Measurements from ENCODE around the gene APOA4.

Gene APOA4

DNA sequence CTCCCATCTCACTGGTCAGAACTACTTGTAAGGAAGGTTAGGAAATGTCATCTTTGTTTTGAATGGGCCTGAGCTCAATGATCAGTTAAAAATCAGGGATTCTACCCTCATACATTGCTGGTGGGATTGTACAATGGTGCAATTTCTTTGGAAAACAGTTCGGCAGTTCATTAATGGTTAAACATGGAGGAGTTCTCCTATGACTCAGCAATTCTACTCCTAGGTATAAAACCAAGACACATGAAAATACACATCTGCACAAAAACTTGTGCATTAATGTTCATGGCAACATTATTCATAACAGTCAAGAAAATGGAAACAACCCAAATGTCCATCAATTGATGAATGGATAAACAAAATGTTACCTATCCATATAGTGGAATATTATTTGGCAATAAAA is 26.6 kb downstream of the APOA4 start:
- DNase-seq, result no peak

DNA sequence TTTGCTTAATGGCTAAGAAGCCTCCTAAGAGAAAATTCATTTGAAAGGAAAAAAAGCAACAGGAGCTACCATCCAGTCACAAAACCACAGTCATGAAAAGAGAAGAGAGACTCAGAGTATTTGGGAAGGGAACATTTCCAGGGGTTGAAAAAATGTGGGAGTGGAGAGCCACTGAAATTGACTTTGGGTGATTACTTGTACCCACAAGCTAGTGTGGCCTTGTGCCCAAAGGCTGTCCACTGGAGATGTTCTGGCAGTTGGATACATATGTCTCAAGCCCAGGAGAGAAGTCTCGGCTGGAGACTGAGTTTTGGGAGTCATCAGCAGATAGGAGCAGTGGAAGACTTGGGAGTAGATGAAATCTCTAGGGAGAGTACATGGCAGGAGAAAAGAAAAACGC is 28.3 kb downstream of the APOA4 start:
- DNase-seq, result no peak

DNA sequence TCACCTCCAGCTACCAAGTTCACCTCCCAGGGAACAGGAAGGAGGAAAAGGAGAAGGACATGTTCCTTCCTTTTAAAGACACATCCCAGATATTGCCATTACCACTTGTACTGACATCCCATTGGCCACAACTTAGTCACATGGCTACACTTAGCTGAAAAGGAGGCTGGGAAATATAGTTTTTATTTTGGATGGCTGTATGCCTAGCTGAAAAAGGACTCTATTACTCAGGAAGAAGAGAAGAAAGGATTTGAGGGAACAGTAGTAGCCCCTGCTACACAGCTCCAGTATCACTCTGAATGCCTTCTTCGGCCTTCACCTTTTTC is 29.4 kb downstream of the APOA4 start:
- DNase-seq, result no peak

DNA sequence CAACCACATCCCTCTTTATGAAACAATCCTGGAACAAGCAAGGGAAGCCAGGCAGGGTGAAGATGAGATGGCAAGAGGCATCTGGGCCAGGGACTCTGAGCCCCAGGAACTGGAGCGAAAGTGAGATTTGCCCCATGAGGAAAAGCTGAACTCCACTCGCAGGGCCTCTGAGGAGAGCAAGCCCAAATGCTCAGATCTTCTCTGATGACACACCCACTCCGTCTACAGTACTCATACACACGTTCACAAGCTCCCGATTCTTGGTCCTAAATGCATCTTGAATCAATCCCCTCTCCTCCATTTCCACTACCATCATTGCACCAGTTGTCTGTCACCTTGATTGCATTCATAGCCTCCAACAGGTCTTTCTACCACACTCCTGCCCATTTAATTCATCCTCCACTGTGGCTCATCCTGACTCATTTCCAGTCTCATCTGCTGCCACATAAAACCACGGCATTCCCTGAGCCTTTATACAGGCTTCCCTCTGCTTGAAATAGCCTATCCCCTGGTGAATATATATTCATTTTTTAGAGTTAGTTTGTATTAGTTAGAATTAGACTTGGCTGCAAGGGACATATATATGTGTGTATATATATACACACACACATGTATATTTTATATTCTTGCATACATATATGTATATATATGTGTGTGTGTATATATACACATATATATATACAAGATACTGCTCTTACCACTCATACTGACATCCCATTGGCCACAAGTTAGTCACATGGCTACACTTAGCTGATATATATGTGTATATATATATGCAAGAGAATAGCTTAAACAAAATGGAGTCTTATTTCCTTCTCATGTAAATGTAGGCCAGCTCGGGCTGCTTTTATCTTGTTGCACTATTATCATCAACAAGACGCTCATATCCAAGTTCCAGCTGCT is 30.0 kb downstream of the APOA4 start:
- DNase-seq, result no peak

DNA sequence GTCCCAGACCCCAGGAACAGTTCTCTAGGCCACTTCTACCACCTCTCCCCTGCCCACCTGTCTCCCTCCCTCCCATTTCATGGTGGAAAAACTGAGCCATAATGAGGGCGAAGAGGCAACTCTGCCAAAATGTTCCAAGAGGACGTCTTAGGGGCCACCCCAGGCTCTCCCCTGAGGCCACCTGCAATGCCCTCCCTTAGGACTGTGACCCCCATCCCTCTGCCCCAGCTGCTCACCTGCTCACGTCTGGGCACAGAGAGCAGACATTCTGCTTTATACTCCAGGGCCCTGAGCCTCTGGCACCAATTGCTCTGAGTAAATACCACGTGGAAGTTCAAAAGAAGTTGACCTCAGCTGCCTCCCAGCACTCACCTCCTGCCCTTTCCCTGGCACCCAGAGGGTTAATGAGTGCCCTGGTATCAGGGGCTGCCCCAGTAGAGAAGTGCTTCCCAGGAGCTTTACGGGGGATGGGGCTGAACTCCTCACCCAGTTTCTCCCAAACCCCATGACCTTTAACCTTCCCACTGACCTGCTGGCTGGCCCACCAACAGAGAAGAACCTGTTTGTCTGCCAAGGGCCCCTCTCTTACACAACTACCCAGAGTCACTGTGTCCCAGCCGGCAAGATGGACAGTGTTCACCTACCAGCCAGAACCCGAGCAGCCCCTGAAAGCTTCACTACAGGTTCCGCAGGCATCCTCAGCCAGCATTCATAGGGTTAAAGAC is 30.8 kb downstream of the APOA4 start:
- DNase-seq, result no peak

DNA sequence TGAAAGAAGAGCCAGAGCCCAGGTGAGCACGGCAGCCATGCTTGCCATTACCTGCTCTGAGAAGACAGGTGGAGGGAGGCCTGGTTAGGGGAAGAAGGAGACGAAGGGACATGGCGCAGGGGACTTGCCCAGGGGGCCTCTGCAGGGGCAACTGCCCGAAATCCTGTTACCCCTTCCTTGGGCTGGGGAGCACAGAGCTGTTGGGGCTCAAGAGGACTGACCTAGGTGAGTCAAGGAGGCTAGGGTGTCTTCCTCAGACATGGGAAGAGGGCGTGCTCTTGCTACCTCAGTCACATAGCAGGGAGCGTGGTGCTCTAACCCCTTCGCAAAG is 31.3 kb downstream of the APOA4 start, which contains the start of gene APOA5:
Gene APOA5 (minus strand): TSS at position 67 of the 331 bp plus-strand sequence. CDS start 19 bp downstream, at position 48.
- no peak for DNase-seq

DNA sequence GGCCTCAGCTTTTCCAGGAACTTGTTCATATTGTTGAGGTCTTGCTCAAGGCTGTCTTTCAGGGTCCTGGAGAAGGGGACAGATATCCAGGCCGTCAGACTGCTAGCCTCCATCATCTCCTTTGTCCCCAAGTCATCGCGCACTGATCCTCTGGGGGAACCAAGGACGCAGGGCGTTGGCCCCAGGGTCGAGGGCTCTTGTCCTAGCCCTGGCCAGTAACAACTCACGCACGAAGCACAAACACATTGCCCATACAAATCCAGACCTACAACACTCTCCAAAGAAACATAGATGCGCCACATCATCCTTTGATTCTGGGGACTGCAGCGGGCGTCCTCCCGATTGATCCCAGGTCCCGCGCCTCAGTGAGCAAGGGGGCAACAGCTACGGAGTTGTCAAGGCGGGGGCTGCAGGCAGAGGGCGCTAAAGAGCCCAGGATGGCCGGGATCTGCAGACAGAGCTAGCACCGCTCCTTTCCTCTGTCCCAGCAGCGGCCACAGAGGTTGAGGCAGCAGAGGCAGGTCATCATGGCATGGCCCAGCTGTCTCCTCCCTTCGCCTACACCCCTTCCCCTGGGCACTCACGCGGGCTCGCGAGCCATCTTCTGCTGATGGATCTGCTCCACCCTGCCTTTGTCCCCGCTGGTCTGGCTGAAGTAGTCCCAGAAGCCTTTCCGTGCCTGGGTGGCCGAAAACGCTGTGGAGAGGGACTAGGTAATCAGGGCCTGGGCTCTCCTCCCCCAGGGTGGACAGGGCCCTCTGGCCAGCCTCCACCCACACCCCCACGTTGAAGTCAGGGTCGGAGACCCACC is 31.9 kb downstream of the APOA4 start:
- DNase-seq, result peak; percentile 72 to 85 (median 78)

DNA sequence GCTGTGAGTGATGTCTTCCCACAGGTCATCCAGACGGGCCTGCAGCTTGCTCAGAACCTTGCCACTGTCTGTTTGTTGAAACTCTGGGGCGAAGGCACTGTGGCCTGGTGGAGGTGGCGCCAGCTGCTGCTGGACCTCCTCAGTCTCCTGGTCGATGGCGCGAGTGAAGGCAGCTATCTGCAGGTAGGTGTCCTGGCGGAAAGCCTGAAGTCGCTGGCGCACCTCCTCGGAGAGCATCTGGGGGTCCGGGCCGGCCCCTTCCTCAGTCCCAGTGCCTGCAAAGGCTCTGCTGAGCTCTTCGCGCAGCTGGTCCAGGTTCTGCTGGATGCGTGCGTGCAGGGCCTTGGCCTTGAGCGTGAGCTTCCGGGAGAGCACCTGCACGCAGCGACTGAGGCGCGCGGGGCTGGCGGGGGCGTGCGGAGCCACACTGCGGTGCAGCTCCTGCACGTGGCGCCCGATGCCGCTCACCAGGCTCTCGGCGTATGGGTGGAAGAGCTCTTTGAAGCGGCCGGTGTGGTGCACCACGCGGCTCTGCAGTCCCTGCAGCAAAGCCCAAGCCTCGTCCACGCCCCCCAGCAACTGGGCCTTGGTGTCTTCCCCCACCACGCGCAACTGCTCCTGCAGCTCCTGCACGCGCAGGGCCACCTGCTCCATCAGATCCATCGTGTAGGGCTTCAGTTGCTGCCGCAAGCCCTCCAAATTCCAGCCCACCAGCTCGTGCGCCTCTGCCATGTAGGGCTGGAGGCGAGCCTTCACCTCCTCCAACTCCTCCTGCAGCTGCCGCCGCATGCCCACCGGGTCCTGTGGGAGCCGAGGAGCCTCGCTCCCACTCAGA is 32.7 kb downstream of the APOA4 start:
- no peak for DNase-seq

DNA sequence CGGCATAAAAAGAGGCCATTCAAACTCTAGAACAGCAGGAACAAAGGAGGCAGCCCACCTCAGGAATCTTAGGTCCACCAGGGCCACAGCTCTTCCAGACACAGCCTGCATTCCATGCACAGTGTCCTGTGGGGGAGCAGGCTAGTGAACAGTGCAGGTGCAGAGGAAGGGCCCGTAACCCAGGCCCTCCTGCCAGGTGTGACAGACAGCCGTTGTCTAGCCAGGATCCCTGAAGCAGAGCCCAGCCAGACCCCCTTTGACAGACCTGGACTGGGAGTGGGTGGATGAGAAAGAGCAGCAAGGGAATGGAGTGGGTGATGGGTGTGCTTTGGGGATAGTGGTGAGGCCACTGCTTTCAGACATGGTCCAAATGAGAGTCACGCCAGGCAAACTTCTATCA is 34.1 kb downstream of the APOA4 start:
- no peak for DNase-seq

DNA sequence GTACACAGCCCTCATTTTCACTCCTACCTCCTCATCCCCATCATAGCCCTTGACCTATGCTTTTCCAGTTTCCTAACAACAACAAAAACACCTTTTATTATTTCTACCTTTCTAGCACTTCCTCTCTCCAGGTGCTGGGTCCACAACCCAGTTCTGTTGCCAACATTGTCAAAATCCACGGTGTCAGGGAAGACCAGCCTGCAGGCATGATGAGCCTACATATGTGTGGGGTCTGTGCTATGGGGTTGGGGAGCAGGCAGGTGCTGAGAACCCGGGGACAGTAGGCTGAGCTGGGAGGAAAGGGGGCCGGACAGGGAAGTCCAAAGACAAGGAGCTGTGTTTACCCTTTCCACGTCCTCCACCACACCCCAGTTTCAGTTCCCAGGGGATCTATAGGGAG is 34.6 kb downstream of the APOA4 start:
- no peak for DNase-seq

DNA sequence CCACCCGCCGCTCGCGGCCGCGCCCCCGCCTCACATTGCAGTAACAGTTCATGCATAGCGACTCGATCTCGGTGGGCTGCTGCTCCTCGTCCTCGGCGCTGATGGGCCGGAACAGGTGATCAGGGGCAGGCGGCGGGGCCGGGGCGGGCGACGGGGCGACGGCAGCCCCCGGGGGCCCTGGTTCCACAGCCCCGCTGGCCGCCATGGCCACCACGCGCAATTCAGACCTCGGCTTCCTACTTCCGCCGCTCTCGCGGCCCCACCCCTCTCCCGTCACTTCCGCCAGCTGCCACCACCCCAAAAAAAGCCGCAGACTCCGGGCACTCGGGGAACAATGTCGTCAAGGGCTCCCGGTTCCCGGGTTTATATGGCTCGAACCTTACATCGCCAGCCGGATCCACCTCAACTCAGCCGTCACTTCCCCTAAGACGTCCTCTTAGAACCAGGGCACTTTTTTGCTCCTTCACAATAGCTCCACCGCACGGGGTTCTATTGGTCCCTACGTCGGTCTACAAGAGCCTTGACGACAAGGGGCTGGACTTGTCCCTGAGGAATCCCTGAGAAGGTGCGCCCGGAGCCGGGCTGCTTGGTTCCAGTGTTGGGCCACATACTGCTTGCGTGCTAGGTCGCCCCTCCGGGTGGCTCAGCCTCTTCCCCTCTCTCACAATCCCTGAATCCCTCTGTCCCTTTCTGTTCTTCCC is 35.2 kb downstream of the APOA4 start, which contains the start of gene ZPR1:
Gene ZPR1 (minus strand): TSS at position 238 of the 701 bp plus-strand sequence. CDS start 33 bp downstream, at position 205.
- peak; percentile 83 to 91 (median 86) for DNase-seq

DNA sequence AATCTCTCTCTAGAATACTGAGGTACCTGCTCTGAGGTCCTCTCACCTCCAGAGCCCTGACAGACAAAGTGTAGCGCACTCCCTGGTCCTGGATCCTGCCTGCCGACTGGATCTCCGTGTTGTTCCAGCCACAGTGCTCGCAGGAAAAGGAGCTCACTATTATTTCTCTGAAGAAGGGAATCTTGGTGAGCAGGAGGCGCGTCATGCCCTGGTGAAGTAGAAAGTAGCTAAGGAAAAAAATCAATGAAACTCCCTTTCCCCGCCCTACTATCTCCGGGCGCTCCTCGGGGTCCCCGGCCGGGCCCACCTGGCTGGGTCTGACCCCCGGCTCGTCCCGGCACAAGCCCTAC is 35.7 kb downstream of the APOA4 start:
- DNase-seq, result peak; percentile 33 to 40 (median 34)

DNA sequence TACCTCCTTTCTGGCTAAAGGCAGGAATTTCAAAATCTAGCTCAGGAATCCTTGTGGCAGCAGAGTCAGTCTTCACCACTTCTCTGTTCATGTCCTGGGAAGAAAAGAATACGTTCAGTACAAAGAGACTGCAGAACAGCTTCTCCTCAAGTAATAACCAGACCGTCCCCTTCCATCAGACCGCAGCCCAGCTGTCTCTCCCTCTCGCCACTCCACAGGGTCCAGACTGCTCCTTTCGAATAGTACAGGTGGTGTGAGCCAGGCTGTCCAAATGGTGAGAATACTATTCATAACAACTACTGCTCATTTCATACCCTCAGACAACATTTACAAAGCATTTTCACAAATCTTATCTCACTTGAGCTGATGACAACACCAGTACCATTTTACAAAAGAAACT is 36.1 kb downstream of the APOA4 start:
- no peak for DNase-seq

DNA sequence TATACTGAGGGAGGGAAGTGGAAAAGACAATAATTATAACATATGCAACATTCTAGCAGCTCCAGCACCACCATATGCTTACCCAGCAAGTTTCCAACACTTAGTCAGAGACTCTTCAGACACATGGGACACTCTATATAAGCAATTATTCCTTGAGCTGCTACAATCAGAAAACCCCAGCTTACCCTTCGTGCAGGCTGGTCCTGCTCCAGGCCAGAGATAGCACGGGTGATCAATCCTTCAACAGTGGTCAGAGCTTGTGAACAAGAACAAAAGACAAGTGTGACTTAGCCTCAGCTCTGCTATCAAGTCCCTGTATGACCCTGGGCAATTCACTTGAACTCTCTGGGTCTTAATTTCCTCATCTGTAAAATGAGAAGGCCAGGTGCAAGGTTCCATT is 36.8 kb downstream of the APOA4 start:
- DNase-seq, result peak in 2 of 3 donors; percentile 51 to 53

DNA sequence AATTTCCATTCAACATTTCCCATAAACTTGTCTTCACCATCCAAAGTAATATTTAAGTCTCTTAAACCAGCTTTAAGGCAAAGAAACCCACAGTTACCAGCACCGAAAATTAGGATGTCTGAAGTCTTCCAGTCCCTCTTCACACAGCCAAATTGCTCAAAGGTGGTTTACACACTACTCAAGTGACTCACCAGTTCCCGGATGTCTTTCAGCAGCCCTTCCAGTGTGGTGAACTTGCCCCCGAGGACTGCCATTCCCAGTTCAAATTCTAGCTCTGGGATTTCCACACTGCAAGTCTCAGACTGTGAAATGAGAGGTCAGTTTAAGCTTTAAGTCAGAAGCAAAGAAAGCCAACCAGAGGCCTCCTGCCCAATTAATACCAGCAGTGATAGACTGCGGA is 40.4 kb downstream of the APOA4 start:
- peak in 1 of 3 donors; percentile 12 for DNase-seq

DNA sequence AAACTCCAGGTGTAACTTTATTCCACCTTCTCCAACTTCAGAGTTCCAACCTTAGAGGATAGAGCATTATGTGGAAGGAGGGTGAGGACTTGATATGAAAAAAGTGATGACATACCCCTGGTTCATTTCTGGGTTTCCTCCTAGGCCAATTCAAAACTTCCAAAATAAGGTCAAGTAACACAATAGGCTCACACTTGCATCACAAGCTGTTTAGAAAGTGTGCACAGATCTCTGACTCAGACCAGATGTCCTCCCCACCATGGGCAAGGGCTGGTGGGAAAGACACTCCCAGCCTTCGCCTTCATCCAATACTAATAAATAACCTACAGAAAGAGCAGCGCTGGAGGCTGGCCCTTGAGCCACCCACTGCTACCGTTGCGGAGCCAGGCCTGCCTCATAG is 44.5 kb downstream of the APOA4 start:
- DNase-seq, result no peak

DNA sequence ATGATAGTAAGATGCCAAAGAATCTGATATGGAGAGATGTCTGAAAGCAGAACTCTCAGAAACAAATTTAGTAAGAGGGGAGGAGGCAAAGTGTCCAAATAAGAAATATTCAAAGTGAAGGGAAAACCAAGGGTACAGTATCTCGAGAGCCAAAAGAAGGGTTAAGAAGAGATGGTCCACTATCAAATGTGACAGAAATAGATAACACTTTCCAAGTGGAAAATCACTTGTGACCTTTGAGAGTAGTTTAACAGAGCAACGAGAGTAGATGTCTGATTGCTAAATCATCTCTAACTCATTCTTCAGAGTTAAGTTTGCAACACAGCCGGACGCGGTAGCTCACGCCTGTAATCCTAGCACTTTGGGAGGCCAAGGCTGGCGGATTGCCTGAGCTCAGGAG is 46.0 kb downstream of the APOA4 start:
- DNase-seq, result no peak

DNA sequence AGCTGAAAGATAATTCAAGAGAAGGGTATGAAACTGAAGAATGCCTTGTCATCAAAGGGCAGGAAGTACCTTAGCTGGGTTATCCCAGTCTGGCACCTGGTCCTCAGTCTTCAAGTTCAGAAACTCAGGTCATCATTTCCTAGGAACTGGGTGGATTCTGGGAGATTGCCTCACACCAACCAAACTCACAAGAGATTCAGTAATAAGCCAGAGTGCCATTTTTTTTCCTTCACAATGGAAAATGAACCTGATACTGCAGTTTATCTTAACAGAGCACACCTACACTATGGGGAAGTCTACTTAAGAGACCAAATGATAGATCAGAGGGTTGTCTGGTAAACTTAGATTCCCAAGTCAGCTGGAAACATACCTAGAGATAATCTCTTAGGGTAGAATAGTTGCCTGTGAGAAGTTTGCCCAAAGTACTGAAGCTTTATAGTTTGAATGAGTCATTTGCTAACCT is 46.6 kb downstream of the APOA4 start:
- no peak for DNase-seq

DNA sequence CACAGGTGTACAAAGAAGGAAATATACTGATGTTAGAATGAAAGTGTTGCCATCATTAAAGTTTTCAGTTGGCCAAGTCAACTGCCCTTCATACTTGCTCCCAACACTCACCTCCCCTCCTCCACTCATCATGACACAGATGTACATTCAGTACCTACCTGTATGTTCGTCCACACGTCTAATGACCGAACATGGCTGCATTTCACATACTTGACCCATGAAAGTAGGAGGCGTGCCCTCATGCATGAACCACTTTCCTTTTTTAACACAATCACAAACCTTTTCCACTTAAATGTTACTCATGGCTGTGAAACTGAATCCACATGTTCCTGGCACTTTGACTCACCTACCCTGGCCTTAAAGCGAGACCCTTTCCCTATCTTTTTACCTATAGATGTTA is 47.1 kb downstream of the APOA4 start:
- no peak for DNase-seq

DNA sequence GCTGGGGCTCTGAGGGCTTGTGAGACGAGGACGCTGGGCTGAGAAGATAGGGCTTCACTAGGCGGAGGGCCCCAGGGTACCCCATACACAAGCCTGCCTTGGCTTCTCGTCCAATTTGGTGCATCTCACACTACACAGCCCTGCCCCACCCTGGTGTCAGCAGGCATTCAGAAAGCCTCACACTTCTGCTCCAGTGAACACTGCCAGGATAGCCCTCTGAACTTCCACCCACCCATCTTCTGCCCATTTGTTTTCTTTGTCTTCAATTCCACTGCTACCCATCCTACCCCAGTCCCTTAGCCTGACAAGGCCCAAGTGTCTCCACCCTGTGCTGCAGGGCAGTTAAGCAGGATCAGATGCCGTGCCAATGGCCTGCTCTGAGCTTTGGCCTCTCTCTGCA is 48.4 kb downstream of the APOA4 start:
- DNase-seq, result no peak

DNA sequence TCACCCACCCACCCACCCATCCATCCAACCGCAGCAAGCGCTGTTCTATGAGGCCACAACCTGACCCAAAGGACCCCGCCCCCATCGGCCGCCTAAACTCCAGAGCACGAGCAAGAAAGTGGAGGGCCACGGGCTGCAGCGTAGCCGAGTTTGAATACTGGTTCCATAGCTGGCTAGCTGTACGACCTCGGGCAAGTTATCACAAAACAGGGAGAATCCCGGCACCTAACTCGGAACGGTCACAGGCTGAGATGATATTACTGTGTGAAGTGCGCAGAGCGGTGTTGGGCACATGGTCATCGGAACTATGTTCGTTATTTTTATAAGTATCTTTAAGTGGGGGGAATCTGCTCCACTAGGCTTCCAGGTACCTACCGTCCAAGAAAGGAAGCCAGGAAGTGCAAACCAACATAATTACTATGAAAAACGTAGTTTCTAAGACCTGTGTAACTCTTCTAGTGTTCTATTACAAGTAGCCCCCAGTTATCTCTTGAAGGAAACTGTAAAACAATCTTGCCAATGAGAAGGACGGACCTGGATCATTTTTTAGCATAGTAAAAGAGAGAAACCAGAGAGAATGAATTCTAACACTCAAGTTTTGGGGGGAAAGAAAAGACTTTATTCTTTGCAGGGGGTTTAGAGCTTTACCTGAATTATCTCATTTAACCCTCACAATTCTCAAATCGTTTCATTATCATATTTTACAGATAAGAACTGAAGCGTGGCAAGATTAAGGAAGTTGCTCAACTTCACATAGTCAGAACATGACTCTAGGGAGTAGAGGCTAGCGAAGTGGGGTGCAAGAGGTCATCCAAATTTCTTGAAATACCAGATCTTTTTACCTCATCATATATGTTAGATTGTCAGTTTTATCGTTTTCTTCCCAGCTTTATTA is 49.7 kb downstream of the APOA4 start:
- DNase-seq, result peak; percentile 43 to 69 (median 68)
